ENCODE results near the gene ZNF695.

The ZNF695 gene

GRCh38 chr1:246954126-246954525, 53.7 kb downstream of the ZNF695 start:
- DNase-seq, result no peak

GRCh38 chr1:246951413-246951812, 56.4 kb downstream of the ZNF695 start:
- no peak for DNase-seq

GRCh38 chr1:246949956-246950355, 57.9 kb downstream of the ZNF695 start:
- no peak for DNase-seq

- DNase-seq, result no peak
These were observed 60.6 kb downstream of the ZNF695 start for GRCh38 chr1:246947255-246947654.

GRCh38 chr1:246946366-246946765, 61.5 kb downstream of the ZNF695 start:
- DNase-seq, result no peak
